H1 (cell line): ENCODE data around the gene ITGA3. TPM values are rescaled to one million over a fixed set of nuclear protein-coding genes. Genes with fewer than 3 reads are reported as not detected.

Experiments
- CTCF ChIA-PET: fragments of 300-600 bp; sonication (Branson Sonifier 250); formaldehyde crosslinking; loops from one replicate; lab custom pipeline; 2021; ENCODE audit not compliant: partially characterized antibody; lab: Charles Lee
- POLR2A ChIA-PET: fragments of 300-600 bp; sonication (Branson Sonifier 250); formaldehyde crosslinking; loops from one replicate; lab custom pipeline; 2021; ENCODE audit warnings: inconsistent platforms; ENCODE audit not compliant: partially characterized antibody; lab: Charles Lee
- DNase-seq, 2 experiments: peaks; one replicate each; pipeline versions ENCODE4 v3.0.0 to v3.0.0-alpha.2; 2010 to 2022; ENCODE audit warnings: low spot score in 2 of 2, low read depth in 1 of 2, mixed read lengths in 1 of 2
- FAIRE-seq: peaks from 2 replicates; lab custom pipeline; 2011; peaks lifted over from hg19 to GRCh38; lab: Jason Lieb, UNC
- H2AFZ ChIP-seq: 2 replicates; pipeline ENCODE4 v1.8.1; 2012; ENCODE audit warnings: low read length, inconsistent platforms
- H2AK5ac ChIP-seq: 2 replicates; pipeline ENCODE4 v1.6.1; 2013; ENCODE audit warnings: low read depth, low read length
- H2BK120ac ChIP-seq: replicated peaks from 2 replicates; pipeline ENCODE3; 2013; ENCODE audit warnings: low read depth, low read length, inconsistent platforms
- H2BK12ac ChIP-seq: 2 replicates; pipeline ENCODE4 v1.6.1; 2013; ENCODE audit warnings: low read depth, low read length
- H2BK15ac ChIP-seq: 2 replicates; pipeline ENCODE4 v1.6.1; 2013; ENCODE audit warnings: low read length
- H2BK20ac ChIP-seq: 2 replicates; pipeline ENCODE4 v1.6.1; 2013; ENCODE audit warnings: low read length
- H2BK5ac ChIP-seq: 2 replicates; pipeline ENCODE4 v1.6.1; 2013; ENCODE audit warnings: low read depth, low read length
- H3K14ac ChIP-seq: 2 replicates; pipeline ENCODE4 v1.6.1; 2013; ENCODE audit warnings: inconsistent platforms; ENCODE audit not compliant: insufficient read length
- H3K18ac ChIP-seq: 2 replicates; pipeline ENCODE4 v1.6.1; 2013; ENCODE audit warnings: low read length; ENCODE audit errors: extremely low read depth
- H3K23ac ChIP-seq: 2 replicates; pipeline ENCODE4 v1.6.1; 2013; ENCODE audit warnings: inconsistent platforms; ENCODE audit not compliant: insufficient read length
- H3K23me2 ChIP-seq: 2 replicates; pipeline ENCODE4 v1.6.1; 2013; ENCODE audit warnings: low read depth, low read length
- H3K27ac ChIP-seq: 2 replicates; pipeline ENCODE4 v1.6.1; 2011; ENCODE audit warnings: low read depth, low read length, inconsistent platforms
- H3K27me3 ChIP-seq, 4 experiments: replicated peaks in 1 of 4; 1 replicate in 1 of 4; 2 replicates in 3 of 4; pipeline versions ENCODE4 v1.6.1 to v1.8.1; 2011 to 2013; ENCODE audit warnings: low read length in 3 of 4, mild to moderate bottlenecking in 3 of 4, inconsistent platforms in 2 of 4, mixed read lengths in 2 of 4, moderate library complexity in 1 of 4; ENCODE audit not compliant: control insufficient read depth in 3 of 4, insufficient read depth in 3 of 4; ENCODE audit errors: extremely low read depth in 1 of 4
- H3K36me3 ChIP-seq, 4 experiments: 2 replicates each; pipeline versions ENCODE4 v1.6.1 to v1.8.1; 2011 to 2013; ENCODE audit warnings: mild to moderate bottlenecking in 4 of 4, low read length in 3 of 4, moderate library complexity in 2 of 4, control low read depth in 1 of 4, inconsistent platforms in 1 of 4; ENCODE audit not compliant: insufficient read depth in 4 of 4, control insufficient read depth in 2 of 4
- H3K4ac ChIP-seq: replicated peaks from 2 replicates; pipeline ENCODE3; 2013; ENCODE audit warnings: low read length, low read depth, mixed read lengths, inconsistent platforms; ENCODE audit not compliant: insufficient read length
- H3K4me1 ChIP-seq, 4 experiments: replicated peaks in 1 of 4; 1 replicate in 1 of 4; 2 replicates in 3 of 4; pipeline versions ENCODE4 v1.6.1 to v1.8.1; 2011 to 2013; ENCODE audit warnings: low read length in 3 of 4, inconsistent platforms in 2 of 4, mixed read lengths in 1 of 4; ENCODE audit not compliant: insufficient read depth in 4 of 4, control insufficient read depth in 3 of 4
- H3K4me2 ChIP-seq, 2 experiments: 2 replicates each; pipeline versions ENCODE4 v1.6.1 to v1.8.1; 2011 to 2013; ENCODE audit warnings: low read depth in 2 of 2, low read length in 2 of 2, control low read depth in 1 of 2, inconsistent platforms in 1 of 2, mild to moderate bottlenecking in 1 of 2; ENCODE audit not compliant: insufficient read depth in 1 of 2
- H3K4me3 ChIP-seq, 4 experiments: fragments of 200-600, 300-600 bp in 1 of 4; sonication (generic), shearing (Covaris generic), sonication (Bioruptor Twin) in 1 of 4; 2 replicates each; pipeline versions ENCODE4 v1.5.1 to v1.8.1; 2011 to 2016; ENCODE audit warnings: low read length in 4 of 4, low read depth in 3 of 4, control low read depth in 2 of 4, inconsistent platforms in 2 of 4, mild to moderate bottlenecking in 2 of 4, mixed read lengths in 1 of 4, moderate library complexity in 1 of 4; ENCODE audit not compliant: insufficient read depth in 2 of 4; ENCODE audit errors: extremely low read depth in 1 of 4
- H3K56ac ChIP-seq: replicated peaks from 2 replicates; pipeline ENCODE3; 2013; ENCODE audit warnings: low read depth, mild to moderate bottlenecking, mixed read lengths, low read length, inconsistent platforms; ENCODE audit not compliant: insufficient read length
- H3K79me1 ChIP-seq: 2 replicates; pipeline ENCODE4 v1.6.1; 2013; ENCODE audit warnings: low read depth, low read length, control low read depth
- H3K79me2 ChIP-seq, 2 experiments: 2 replicates each; pipeline versions ENCODE4 v1.6.1 to v1.8.1; 2012 to 2013; ENCODE audit warnings: low read length in 2 of 2, mild to moderate bottlenecking in 2 of 2, inconsistent platforms in 1 of 2; ENCODE audit not compliant: insufficient read depth in 2 of 2, control insufficient read depth in 1 of 2
- H3K9ac ChIP-seq, 4 experiments: replicated peaks in 1 of 4; 1 replicate in 1 of 4; 2 replicates in 3 of 4; pipeline versions ENCODE4 v1.6.1 to v1.8.1; 2011 to 2013; ENCODE audit warnings: low read depth in 3 of 4, low read length in 3 of 4, control low read depth in 2 of 4, mild to moderate bottlenecking in 2 of 4, moderate library complexity in 2 of 4, inconsistent platforms in 1 of 4; ENCODE audit errors: extremely low read depth in 1 of 4
- H3K9me3 ChIP-seq, 2 experiments: 2 replicates each; pipeline versions ENCODE4 v1.6.1 to v1.8.1; 2012 to 2013; ENCODE audit warnings: mild to moderate bottlenecking in 2 of 2, moderate library complexity in 2 of 2, control low read depth in 1 of 2, inconsistent platforms in 1 of 2, low read depth in 1 of 2, low read length in 1 of 2, mixed read lengths in 1 of 2; ENCODE audit not compliant: insufficient read depth in 2 of 2
- H4K20me1 ChIP-seq, 2 experiments: replicated peaks in 1 of 2; 2 replicates each; pipeline versions ENCODE3 to v1.8.1; 2011 to 2013; ENCODE audit warnings: inconsistent platforms in 2 of 2, low read length in 2 of 2, mild to moderate bottlenecking in 1 of 2; ENCODE audit not compliant: insufficient read depth in 2 of 2, control insufficient read depth in 1 of 2
- H4K5ac ChIP-seq: 2 replicates; pipeline ENCODE4 v1.6.1; 2013; ENCODE audit warnings: low read length, low read depth, mixed read lengths, inconsistent platforms; ENCODE audit not compliant: insufficient read length
- H4K8ac ChIP-seq: 2 replicates; pipeline ENCODE4 v1.8.0; 2013; ENCODE audit warnings: mild to moderate bottlenecking, moderate library complexity, low read length, inconsistent platforms; ENCODE audit not compliant: insufficient read depth; ENCODE audit errors: extremely low read depth
- H4K91ac ChIP-seq: replicated peaks from 2 replicates; pipeline ENCODE3; 2013; ENCODE audit warnings: low read length, mixed read lengths, inconsistent platforms; ENCODE audit not compliant: insufficient read length
- CHD1 ChIP-seq: IDR thresholded peaks from 2 replicates; pipeline ENCODE4 v1.6.1; 2012; ENCODE audit warnings: low read depth, low read length, improper control_type of control experiment
- CREB1 ChIP-seq: IDR thresholded peaks from 2 replicates; pipeline ENCODE4 v1.6.1; 2012; ENCODE audit warnings: inconsistent platforms
- CTCF ChIP-seq, 3 experiments: IDR thresholded peaks; 1 replicate in 2 of 3; 2 replicates in 1 of 3; pipeline versions ENCODE4 v1.5.1 to v1.6.1; 2011; ENCODE audit warnings: low read length in 3 of 3, mild to moderate bottlenecking in 3 of 3, inconsistent platforms in 2 of 3, low read depth in 1 of 3, moderate library complexity in 1 of 3; ENCODE audit not compliant: insufficient read depth in 1 of 3; ENCODE audit errors: control extremely low read depth in 1 of 3
- FOSL1 ChIP-seq: IDR thresholded peaks from 2 replicates; pipeline ENCODE4 v1.6.1; 2011; ENCODE audit warnings: mild to moderate bottlenecking, low read depth, low read length, moderate library complexity; ENCODE audit not compliant: insufficient read depth
- HDAC2 ChIP-seq, 2 experiments: fragments of 300-600 bp in 1 of 2; sonication (generic) in 1 of 2; IDR thresholded peaks; 2 replicates each; pipeline ENCODE4 v1.6.1; 2011 to 2012; ENCODE audit warnings: low read depth in 2 of 2, low read length in 2 of 2, mild to moderate bottlenecking in 2 of 2, moderate library complexity in 2 of 2, borderline replicate concordance in 1 of 2, inconsistent platforms in 1 of 2
- KDM1A ChIP-seq: fragments of 200-600, 300-600 bp; sonication (generic); IDR thresholded peaks from 2 replicates; pipeline ENCODE4 v1.7.1; 2016; ENCODE audit warnings: mild to moderate bottlenecking, low read length, borderline replicate concordance
- RAD21 ChIP-seq, 2 experiments: IDR thresholded peaks in 1 of 2; conservative IDR thresholded peaks in 1 of 2; 2 replicates each; pipeline ENCODE4 v1.6.1; 2011; ENCODE audit warnings: low read depth in 2 of 2, low read length in 2 of 2, improper control_type of control experiment in 1 of 2, inconsistent platforms in 1 of 2, mild to moderate bottlenecking in 1 of 2, moderate library complexity in 1 of 2
- YY1 ChIP-seq: IDR thresholded peaks from 2 replicates; pipeline ENCODE4 v1.6.1; 2011; ENCODE audit warnings: low read depth, mild to moderate bottlenecking, low read length
- WGBS, 2 experiments: shearing (Covaris generic) in 1 of 2; methylation state at CpG; one replicate each; pipeline versions ENCODE4 v1.1.6 to v1.1.7; 2013 to 2015; ENCODE audit warnings: low lambda C conversion rate in 2 of 2, mixed read lengths in 2 of 2, inconsistent platforms in 1 of 2, low coverage in 1 of 2, missing lambda C conversion rate in 1 of 2; ENCODE audit not compliant: insufficient replicate concordance in 2 of 2, insufficient coverage in 1 of 2, insufficient read length in 1 of 2; ENCODE audit errors: extremely low coverage in 1 of 2, missing lambda C conversion rate in 1 of 2; 5-methylcytosine and 5-hydroxymethylcytosine counted together
- polyA plus RNA-seq, 7 experiments: library from polyadenylated mRNA; depleted of rRNA in 3 of 7; stranded (reverse) in 5 of 7; unstranded in 2 of 7; fragments of >200 nt in 5 of 7; fragments of 200-250 nt in 2 of 7; gene quantifications; 1 replicate in 5 of 7; 2 replicates in 1 of 7; 4 replicates in 1 of 7; pipeline versions ENCODE4 v1.2.1 to v1.2.3, GENCODE V29; 2011 to 2013; ENCODE audit warnings: missing spikeins in 2 of 7, mixed read lengths in 2 of 7
- total RNA-seq: library from RNA; stranded (reverse); fragmentation: NEBNext Ultra II Directional; extraction: Animal tissue kit (Norgen Biotek cat#: 25700); gene quantifications from 2 replicates; pipeline ENCODE4 v1.2.1, GENCODE V29; 2021

The ITGA3 gene
- total and polyA plus RNA-seq, 2 of the 8 experiments (the other 6 are each of a cell fraction or from before 2014, with no cell fraction given) = 24.0 to 24.2 TPM

GRCh38 chr17:50094243-50094752 lies 38.4 kb downstream of the ITGA3 start:
- DNase-seq (peak; percentile 34 to 98), FAIRE-seq (no peak)
- H3K27me3 ChIP-seq = peaks cover 0 to 3% (median 0%) of the 10 kb centered on the region in 4 experiments; a peak in 3 of 7 replicates
- H4K20me1 ChIP-seq = no peaks in the 10 kb centered on the region
- H3K23me2 ChIP-seq = peaks cover 13% of the 10 kb centered on the region
- H4K5ac ChIP-seq = no peak overlapping the region
- no peak overlapping the region for H4K91ac ChIP-seq
- no peak overlapping the region for H2BK5ac ChIP-seq
- H2BK12ac ChIP-seq = no peak overlapping the region
- no peak overlapping the region for H2AK5ac ChIP-seq
- H3K4me1 ChIP-seq = peaks cover 0 to 7% (median 5%) of the 10 kb centered on the region in 4 experiments; a peak in 5 of 7 replicates
- no peak overlapping the region for H3K4ac ChIP-seq
- peak overlapping the region; percentile 91 for H3K4me2 ChIP-seq
- H3K18ac ChIP-seq = no peak overlapping the region; the same call in 1 of the 2 replicates
- H2AFZ ChIP-seq = 0 out of 2 replicates have a peak overlapping the region, but pooled peaks have one; percentile 15
- H3K9me3 ChIP-seq = no peaks in the 10 kb centered on the region
- CTCF ChIA-PET = interaction anchor here (0.6 to 15.7 kb wide), 58 partner anchors 9 to 372 kb away, joined by 3 to 412 read pairs (median 5); partner anchors contain the start of genes COL1A1, ITGA3, SAMD14 and SGCA
- no peak overlapping the region for H2BK120ac ChIP-seq
- H3K36me3 ChIP-seq = peaks cover 0 to 9% (median 0%) of the 10 kb centered on the region in 4 experiments; a peak in 1 of 8 replicates
- peak overlapping the region; percentile 55 to 92 (median 74); a peak in 7 of 8 replicates for H3K4me3 ChIP-seq
- no peak overlapping the region for H3K27ac ChIP-seq
- no peak overlapping the region; the same call in 1 of the 2 replicates for H4K8ac ChIP-seq
- H3K14ac ChIP-seq = no peak overlapping the region
- no peak overlapping the region for H3K56ac ChIP-seq
- H2BK15ac ChIP-seq = no peak overlapping the region
- H3K79me1 ChIP-seq = peaks cover 3% of the 10 kb centered on the region
- no peak overlapping the region for H3K9ac ChIP-seq
- peaks cover 0 to 4% of the 10 kb centered on the region in 2 experiments; a peak in 1 of 4 replicates for H3K79me2 ChIP-seq
- POLR2A ChIA-PET = interaction anchor here (0.7 to 1.5 kb wide), 5 partner anchors 16 to 64 kb away, joined by 3 to 4 read pairs (median 3); no protein-coding TSS in a partner anchor
- no peak overlapping the region for H2BK20ac ChIP-seq
- no peak overlapping the region for H3K23ac ChIP-seq
- WGBS, 2 experiments = 4% methylated on average over 21 of the region's 21 CpGs; no CpG with 5 or more reads in 1 of the 2 experiments
- TF ChIP-seq CHD1 (no peak), CTCF (IDR thresholded peaks at IDR 0.05; ENCODE audit: control extremely low read depth in 1 of 3, insufficient read depth in 1 of 3, low read depth in 1 of 3, low read length in 3 of 3) (peak; percentile 69 to 84 (median 81)), RAD21 (IDR thresholded peaks at IDR 0.05 in 1 of 2, conservative IDR thresholded peaks at IDR 0.05 in 1 of 2; ENCODE audit: low read depth in 2 of 2, low read length in 2 of 2) (peak; percentile 48 to 63), CREB1 (peak; percentile 45; the same call in 1 of the 2 replicates), HDAC2 (IDR thresholded peaks at IDR 0.05; ENCODE audit: borderline replicate concordance in 1 of 2, low read depth in 2 of 2, low read length in 2 of 2) (peak in 1 of 2 experiments; percentile 59; a peak in 1 of 4 replicates), KDM1A (no peak), YY1 (0 out of 2 replicates have a peak, but pooled peaks have one; percentile 29), FOSL1 (no peak)
